ENCODE data around the gene ADARB2.
"Not testable (repeated sequence)": the region's sequence is repeated elsewhere in the genome, so short reads cannot be mapped to it uniquely, and the experiment has no call there.

The ADARB2 gene

DNA sequence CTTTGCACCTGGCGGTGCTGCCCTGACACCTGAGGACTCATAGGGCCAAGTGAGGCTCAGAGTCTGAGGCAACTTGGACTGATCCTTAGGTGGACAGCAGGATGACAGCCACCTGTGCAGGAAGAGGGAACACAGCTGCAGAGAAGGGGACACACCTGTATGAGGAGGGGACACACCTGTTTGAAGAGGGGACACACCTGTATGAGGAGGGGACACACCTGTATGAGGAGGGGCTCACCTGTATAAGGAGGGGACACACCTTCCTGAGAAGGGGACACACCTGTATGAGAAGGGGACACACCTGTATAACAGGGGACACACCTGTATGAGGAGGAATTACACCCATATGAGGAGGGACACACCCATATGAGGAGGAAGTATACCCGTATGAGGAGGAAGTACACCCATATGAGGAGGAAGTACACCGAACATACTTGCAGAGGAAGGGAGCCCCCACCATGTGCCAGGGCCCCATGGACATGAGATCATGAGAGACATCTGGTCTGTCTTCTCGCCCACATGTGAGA is 285.9 kb downstream of the ADARB2 start:
- DNase-seq: no peak

DNA sequence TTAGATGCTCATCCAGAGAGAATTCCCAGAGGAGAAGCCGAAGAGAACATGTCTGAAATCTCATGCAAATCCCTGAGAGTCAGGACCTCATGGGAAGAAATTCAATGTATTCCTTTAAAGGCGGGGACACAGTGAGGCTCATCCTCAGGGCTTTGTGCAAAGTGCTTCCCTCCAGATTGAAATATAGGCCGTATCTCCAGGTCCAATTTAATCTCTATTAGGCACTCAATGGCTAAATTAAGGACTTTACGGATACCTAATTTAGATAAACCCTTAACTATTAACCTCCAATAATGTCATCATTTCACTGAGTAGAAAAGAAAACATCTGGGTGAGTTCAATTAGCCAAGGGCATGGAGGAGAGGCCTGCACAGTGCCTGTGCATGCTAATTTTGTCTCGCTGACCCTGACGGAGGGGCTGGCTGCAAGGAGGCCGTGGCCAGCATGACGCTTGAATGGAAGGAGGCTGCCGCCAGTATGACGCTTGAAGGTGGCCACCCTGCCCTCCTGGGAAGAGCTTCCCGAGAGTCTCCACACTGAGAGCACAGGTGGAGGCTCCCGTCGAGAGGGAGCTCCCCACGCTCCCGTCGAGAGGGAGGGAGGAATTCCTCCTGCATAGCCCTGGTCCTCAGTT is 287.6 kb downstream of the ADARB2 start:
- DNase-seq: no peak

DNA sequence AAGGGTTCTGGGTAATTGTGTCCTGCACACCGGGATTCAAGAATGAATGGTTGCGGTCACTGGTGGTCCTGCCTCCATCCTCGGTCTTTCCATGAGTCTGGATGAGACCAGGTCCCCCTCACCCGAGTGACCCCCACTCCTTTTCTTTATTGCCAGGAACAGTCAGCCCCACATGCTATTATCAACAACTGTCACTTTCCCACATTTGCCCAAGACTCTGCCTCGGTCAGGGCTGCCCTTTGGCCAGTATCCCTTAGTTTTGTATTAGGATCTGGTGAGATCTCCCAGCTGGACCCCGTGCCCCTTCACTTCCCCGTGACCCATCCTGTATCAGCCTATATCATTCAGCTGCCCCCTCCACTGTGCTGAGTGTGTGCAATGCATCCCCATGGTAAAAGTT is 288.3 kb downstream of the ADARB2 start:
- no peak for DNase-seq

DNA sequence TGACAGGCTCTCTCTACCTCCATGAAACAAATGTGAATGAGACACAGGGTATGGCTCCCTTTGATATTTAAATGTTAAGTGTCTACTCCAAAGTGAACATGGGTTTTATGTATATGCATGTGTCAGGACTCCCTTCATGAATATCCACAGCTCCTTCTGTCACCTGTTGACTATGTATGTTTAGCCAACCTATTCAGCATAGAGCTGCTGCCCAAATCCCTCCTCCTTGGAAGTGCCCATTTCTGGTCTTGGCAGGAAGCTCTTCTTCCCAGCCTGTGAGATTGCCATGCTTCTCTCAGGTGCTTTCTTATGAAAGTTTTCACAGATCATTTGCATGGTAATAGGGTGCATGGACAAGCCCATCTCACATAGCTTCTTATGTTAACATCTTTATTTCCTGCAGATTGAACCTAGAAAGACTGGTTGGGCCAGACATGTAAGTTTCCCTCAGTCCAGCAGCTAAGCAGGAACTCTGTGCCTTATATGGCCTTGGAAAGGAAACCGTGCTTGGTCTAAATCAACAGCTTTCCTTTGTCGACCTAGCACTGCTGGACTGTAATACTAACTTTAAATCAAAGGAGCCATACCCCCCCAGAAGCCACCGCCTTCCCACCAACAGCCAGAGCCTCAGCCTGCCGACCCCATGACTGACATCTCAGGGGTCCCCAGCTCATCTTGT is 288.9 kb downstream of the ADARB2 start:
- no peak for DNase-seq

DNA sequence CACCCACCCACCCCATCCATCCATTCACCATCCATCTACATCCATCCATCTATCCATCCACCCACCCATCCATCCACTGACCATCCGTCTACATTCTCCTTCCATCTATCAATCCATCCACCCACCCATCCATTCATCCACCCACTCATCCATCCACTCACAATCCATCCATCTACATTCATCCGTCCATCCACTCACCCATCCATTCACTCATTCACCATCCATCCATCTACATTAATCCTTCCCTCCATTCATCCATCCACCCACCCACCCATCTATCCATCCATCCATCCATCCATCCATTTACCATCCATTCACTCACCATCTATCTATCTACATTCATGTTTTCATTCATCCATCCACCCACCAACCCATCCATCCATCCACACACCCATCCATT is 292.5 kb downstream of the ADARB2 start:
- DNase-seq: no peak

DNA sequence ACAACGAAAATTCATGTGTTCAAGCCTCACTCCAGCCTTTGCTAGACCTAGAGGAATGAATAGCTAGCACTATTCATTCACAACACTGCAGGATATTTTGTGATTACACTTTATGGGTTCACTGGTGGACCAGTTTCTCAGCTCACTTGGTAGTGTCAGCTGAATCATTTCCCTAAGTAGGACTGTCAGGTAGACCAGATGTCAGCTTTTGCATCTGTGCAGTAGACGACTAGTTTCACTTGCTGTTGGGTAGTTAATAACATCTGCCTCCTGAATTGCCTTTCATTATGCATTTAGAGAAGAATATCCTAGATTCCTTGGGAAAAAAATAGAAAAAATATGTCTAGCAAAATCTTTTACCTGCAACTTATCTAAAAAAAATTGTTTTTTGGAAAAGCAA is 296.4 kb downstream of the ADARB2 start:
- no peak for DNase-seq

DNA sequence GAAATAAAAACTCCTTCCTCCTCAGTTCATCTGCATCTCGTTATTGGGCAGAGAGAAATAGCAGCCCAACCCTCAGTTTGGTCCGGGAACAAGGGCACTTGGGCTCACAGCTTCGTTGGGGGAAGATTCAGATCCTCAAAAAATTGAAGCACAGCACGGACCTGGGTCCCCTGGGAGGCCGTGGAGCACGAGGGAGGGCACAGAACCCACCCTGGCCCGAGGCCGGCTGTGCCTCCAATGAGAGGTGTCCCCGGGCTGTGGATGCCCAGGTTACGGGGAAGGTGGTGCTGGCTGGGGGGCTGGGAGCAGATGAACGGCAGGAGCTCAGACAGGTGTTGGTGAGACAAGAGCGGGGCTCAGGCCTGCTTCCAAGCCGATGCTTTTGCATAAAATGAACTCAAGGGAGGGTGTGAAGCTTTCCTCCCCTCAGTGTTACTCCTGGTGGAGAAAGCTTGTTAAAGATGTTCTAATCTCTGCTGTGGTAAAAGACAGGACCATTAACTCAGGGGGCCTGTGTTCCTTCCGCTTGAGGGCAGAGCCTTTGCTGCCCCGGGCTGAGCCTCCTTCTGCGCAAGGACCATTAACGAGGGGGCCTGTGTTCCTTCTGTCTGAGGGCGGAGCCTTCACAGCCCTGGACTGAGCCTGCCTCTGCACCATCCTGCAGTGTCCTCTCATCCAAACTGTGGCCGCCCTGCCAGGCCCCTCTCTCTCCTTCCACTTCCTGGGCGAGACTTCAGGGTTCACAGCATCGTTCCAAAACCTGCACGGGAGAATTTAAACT is 302.2 kb downstream of the ADARB2 start:
- no peak for DNase-seq

DNA sequence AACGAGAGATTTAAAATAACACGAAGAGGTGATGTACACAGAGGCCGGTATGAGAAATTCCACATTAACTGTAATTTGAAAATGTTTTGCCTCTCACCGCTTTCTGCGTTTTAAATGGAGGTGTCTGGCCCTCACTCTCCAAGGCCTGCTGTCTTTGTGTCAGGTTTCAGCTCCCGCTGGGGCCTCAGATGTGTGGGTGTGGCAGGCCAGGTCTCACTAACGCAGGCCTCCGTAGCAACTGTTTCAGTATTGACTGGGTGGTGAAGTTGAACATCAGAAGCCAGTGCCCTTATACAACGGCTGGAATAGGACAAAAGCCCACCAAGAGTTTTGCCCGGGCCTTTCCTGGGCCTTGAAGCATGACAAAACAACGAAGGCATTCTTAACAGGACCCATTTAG is 303.1 kb downstream of the ADARB2 start:
- no peak for DNase-seq

DNA sequence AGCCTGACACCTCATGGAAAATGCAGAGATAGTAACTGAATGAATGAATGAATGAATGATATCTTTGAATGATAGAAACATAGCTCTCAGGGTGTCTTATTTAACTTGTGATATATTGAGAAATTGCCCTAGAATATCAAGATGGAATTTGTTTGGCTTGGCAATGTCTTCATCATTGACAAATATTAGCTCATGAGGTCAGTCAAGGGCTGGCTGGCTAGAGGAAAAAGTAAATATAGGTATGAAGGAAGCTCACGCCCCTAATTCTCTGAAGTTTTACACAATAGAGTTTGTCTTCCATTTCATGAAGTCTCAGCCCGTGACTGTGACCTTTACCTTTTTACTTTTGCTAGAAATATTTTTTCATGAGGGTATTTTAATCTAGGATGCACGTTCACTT is 305.2 kb downstream of the ADARB2 start:
- DNase-seq: no peak

DNA sequence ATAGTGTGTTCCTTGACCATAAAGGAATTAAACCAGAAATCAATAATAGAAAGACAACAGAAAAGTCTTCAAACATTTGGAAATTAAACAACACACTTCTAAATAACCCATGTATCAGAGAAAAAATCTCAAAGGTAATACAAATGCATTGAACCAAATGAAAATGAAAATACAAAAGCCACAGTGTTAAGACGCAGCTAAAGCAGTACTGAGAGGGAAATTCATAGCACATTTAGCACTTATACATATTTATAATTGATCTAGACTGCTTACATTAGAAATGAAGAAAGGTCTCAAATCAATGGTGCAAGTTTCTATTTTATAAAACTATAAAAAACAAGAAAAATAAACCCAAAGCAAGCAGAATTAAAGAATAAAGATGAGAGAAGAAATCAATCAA is 306.1 kb downstream of the ADARB2 start:
- no peak for DNase-seq

DNA sequence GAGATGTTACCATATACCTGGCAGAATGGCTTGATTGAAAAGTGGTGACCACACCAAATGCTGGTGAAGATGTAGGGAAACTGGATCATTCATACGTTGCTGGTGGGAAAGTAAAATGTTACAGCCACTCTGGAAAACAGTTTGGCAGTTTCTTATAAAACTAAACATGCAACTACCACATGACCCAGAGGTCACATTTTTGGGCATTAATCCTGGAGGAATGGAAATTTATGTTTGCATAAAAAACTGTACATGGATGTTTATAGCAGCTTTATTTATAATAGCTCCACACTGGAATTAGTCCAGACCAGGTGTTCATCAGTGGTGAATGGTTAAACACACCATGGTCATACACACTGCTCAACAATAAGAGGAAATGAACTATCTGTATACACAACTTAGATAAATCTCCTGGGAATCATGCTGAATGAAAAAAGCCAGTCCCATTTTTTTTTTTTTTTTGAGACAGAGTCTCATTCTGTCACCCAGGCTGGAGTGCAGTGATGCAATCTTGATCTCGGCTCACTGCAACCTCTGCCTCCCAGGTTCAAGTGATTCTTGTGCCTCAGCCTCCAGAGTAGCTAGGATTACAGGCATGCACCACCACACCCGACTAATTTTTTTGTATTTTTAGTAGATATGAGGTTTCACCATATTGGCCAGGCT is 309.7 kb downstream of the ADARB2 start:
- not testable (repeated sequence) for DNase-seq

DNA sequence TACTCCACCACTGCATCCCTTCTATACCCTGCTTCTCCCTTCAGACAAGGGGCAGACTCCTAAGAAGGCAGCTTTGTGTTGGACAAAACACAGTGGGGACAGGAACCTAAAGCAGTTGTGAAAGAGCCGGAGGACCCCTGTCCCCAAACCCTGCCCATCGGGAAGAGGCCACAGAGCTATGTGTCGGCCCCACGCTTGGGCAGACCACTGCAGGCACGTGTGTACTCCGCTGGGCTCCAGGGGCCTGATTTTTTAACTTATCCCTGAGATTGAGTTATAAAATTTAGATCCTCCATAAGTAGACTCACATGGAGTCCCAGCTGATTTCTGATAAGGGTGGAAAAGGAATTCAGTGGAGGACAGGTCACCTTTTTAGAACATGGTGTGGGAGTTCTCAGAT is 310.5 kb downstream of the ADARB2 start:
- no peak for DNase-seq

DNA sequence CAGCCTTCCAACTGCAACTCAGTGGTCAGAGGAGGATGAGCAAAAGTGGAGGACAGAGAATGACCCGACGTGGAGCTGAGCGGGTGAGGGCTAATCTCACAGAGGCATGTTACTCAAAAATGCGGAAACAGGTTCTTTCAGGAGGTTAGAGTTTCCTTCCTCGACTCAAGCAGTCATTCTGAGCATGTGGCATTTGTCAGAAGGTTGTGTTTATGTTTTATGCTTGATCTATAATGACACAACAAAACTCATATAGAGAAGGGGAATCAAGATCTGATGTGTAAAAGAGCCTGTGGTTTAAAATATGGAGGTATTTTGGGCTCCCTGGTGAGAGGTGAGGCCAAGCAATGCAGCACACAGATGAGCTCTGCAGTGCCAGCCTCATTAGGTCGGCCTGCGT is 311.4 kb downstream of the ADARB2 start:
- DNase-seq: no peak

DNA sequence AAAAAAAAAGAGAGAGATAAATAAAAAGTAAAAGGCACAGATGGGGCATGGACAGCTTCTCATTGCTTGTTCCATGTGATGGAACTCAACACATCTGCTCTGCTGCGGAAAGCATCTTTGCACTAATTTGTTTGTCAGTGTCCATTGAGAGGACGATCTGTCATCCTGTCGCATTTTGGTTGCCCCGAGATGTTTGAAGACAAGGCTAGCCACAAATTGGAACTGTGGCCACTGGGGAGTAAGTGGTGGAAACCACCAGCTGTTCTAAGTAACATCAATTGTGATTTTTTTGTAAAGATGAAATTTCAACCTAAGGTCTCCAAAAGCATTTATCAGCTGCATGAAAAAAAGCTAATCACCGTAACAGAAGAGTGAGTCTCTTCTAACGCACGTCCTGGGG is 312.7 kb downstream of the ADARB2 start:
- no peak for DNase-seq

DNA sequence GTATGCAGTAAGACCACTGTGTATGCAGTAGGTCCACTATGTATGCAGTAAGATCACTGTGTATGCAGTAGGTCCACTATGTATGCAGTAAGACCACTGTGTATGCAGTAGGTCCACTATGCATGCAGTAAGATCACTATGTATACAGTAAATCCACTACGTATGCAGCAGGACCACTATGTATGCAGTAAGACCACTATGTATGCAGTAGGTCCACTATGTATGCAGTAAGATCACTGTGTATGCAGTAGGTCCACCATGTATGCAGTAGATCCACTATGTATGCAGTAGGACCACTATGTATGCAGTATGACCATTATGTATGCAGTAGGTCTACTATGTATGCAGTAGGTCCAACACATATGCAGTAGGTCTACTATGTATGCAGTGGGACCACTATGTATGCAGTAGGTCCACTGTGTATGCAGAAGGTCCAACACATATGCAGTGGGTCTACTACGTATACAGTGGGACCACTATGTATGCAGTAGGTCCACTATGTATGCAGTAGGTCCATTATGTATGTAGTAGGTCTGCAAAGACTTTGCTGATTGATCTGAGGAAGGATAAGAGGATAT is 313.6 kb downstream of the ADARB2 start:
- no peak for DNase-seq

DNA sequence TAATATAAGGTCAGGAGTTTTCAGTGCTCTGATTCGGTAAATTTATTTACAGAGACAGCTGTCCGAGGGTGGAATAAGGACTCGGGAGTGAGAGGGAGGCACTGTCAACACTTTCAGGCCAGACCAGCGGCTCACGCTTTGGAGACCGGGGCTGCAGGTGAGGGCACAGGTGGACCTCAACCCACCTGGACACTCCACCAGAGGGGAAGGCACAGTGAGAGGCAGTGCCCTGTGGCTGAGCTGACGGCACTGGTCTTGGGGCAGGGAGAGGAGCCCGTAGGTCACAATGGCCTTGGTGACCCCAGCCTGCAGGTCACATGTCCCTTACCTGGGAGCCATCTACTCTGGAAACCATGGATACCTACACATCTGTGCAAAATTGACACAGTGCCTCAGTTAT is 315.1 kb downstream of the ADARB2 start:
- no peak for DNase-seq

DNA sequence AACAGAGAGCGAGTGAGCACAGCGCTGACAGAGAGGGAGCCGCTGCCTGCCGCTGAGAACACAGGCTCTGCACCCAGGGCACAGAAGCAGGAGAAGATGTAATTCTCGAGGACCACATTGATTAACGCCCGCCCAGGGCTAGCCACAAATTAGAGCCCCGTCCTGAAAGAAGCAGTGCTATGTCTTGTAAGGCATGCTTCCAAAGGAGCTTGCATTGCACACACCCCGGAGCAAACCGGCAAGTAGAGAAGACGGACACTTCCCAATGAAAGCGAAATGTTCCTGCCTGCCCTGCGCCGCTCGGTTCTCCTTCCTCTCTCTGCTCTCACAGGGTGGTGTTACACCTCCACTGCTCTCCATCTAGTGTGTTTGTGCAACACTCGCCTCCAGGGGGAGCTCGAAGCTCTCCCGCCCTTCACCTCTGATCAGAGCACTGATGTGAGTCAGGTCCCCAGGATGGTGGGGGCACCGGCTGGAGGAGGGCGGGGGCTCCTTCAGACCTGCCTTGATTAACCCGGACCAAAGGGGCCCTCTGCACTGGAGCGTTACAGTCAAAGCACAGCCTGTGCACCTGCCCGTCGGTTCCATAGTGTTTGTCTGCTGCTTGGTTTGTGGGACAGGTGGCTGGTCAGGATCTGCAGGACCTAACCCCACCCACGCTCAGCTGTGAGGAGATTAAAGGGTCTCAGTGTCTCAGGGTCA is 316.5 kb downstream of the ADARB2 start:
- DNase-seq: peak; percentile 2 to 29 (median 24)

DNA sequence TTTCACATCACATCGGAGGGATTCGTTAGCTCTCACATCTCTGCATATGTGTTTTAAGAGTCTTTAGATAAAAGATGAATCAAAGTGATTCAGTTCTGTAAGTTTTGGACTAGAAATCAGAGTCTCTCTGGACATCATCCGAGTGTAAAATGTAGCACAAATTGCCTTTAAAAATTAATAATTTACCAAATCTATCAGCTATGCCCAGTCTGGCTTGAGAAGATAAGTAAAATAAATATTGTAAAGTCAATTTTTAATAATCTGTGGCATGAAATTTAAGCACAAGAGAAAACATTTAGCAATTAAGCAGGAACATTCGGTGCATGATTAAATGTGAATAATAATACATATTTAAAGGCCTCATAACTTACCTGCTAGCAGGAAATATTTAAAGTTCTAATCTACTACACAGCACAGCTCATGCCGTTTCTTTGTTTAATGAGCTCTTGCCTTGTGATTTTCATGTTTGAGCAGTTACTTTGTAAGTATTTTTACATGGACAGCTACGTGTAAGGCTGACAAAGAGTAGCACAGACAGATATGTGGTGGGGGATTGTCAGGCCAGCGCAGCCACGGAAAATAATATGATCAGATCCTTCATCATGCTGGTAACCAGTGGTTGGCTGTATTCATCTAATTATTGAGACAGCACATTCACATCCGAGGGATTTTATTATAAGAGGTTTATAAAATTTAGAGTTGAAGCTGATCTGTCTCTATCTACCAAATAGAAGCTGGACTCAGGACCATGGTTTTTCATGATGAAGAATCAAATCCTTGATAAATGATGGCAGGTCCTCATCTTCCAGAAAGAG is 317.3 kb downstream of the ADARB2 start:
- no peak for DNase-seq

DNA sequence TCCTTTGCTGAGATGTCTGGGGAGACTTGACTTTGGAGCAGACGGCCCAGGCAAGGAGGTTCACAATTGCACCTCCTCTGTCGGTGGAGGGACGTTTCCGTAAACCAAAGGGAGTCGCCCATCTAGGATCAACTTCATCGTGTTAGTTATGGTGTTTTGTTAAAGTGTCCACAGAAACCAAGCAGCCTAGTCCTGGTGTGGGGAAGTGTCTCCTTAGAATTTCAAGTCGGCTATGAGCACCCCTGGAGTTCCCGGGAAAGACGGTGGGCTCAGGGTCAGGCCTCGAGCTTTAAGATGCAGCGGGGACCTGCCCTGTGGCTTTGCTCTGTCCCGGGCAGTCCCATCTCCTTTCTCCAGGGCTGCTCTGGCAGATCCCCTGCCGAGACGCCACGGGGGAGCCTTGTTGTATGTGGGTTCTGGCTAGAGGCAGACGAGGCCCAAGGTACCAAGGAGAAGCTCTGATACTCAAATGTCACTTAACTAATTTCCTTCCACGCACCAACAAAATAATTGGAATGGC is 319.2 kb downstream of the ADARB2 start:
- DNase-seq: no peak

DNA sequence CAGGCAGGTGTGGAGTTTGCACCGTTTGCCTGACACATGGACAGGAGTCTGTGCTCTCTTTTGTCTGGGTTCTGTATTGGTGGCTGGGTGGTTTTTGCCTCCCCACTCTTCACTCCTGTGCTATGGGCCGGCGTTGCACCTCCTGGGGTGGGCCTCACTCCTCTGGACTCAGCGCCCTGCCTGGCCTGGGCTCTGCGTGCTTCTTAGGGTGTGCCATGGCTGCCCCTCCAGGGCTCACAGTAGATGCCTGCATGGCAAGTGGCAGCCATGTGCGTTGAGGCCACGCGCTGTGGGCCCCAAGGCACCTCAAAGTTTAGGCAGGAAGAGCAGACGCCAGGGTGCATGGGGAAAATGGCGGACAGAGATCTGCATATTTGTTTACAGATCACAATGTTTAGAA is 319.8 kb downstream of the ADARB2 start:
- DNase-seq: no peak

DNA sequence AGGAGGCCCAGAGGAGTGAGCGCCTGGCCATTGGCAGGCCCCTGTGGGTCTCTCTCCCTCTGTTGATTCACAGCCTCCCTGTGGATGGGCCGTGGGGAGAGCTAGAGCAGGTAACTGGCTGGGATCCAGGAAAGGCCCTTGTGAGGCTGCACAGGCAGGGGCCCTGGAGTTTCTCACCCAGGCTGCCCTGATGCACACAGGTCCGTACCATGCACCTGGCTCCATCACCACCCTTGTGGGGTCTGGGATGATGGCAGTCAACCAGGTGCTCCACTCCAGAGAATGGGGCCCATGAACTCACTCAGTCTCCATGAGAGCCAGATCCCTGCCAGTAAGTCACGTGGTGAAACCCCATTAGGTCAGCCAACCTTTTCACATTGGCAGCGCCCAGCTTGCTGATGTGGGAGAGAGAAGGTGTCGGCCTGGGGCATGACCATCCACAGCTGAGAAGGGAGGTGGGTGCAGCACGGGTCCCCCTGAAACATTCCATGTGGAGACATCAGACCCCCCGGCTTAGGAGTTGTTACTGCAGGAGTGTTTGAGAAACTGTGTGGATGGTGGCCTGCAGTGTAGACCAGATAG is 320.8 kb downstream of the ADARB2 start:
- no peak for DNase-seq

Measured in stimulated activated naive CD4-positive, alpha-beta T cell (primary cell).